ENCODE measurements around the gene B4GALNT4. TPM values are rescaled to one million over a fixed set of nuclear protein-coding genes. Genes with fewer than 3 reads are reported as not detected.

Gene B4GALNT4
- total and polyA plus RNA-seq, 2 of the 4 experiments (the other 2 are of a cell fraction), result 5.2 to 38.6 TPM

GRCh38 chr11:371716-372590 is 2.7 kb downstream of the B4GALNT4 start:
- WGBS, 2 experiments (ENCODE audit: extremely low coverage in 2 of 2, insufficient read length in 1 of 2), result 90% methylated on average over 11 of the region's 19 CpGs; no CpG with 5 or more reads in 1 of the 2 experiments
- no peak for TF ChIP-seq POLR2A (IDR thresholded peaks at IDR 0.05; ENCODE audit: low read depth, low read length)
- no peak for TF ChIP-seq RFX5 (IDR thresholded peaks at IDR 0.05; ENCODE audit: low read depth, low read length)
- no peak for TF ChIP-seq BHLHE40 (IDR thresholded peaks at IDR 0.05; ENCODE audit: low read depth, low read length)
- TF ChIP-seq RCOR1 (IDR thresholded peaks at IDR 0.05; ENCODE audit: insufficient replicate concordance, low read length), result no peak
- no peak for TF ChIP-seq ELK1 (IDR thresholded peaks at IDR 0.05; ENCODE audit: borderline replicate concordance, low read depth, low read length)
- TF ChIP-seq NFE2L2 (IDR thresholded peaks at IDR 0.05; ENCODE audit: low read depth, low read length), result no peak
- TF ChIP-seq SMC3 (IDR thresholded peaks at IDR 0.05; ENCODE audit: low read depth, low read length), result no peak
- no peak for TF ChIP-seq FOS (IDR thresholded peaks at IDR 0.05; ENCODE audit: low read depth, low read length)
- no peak for TF ChIP-seq MAFK (IDR thresholded peaks at IDR 0.05; ENCODE audit: low read depth, low read length)
- TF ChIP-seq CHD1 (IDR thresholded peaks at IDR 0.05; ENCODE audit: low read depth, low read length), result no peak
- TF ChIP-seq USF2 (IDR thresholded peaks at IDR 0.05; ENCODE audit: low read depth, low read length), result no peak
- TF ChIP-seq RAD21 (IDR thresholded peaks at IDR 0.05; ENCODE audit: low read length), result no peak
- TF ChIP-seq CTCF (conservative IDR thresholded peaks at IDR 0.05; ENCODE audit: low read depth, low read length), result no peak
- no peak for TF ChIP-seq CEBPB (IDR thresholded peaks at IDR 0.05; ENCODE audit: low read depth, low read length)
- TF ChIP-seq MXI1 (IDR thresholded peaks at IDR 0.05; ENCODE audit: borderline replicate concordance, low read depth, low read length), result no peak
- ATAC-seq (ENCODE audit: low read depth), result no peak
- H3K27ac ChIP-seq (ENCODE audit: insufficient read depth, low read length), result no peak overlapping the region
- no peak overlapping the region for H4K91ac ChIP-seq (ENCODE audit: insufficient read depth, low read depth, low read length)
- H2BK15ac ChIP-seq (ENCODE audit: low read depth, low read length), result no peak overlapping the region
- no peak overlapping the region for H3K9ac ChIP-seq (ENCODE audit: low read depth, low read length)
- no peak overlapping the region for H2BK5ac ChIP-seq (ENCODE audit: low read depth, low read length, poor library complexity, severe bottlenecking)
- H2AK5ac ChIP-seq (ENCODE audit: low read depth, low read length), result no peak overlapping the region
- H4K5ac ChIP-seq (ENCODE audit: low read depth, low read length), result no peak overlapping the region
- in situ Hi-C loops (cut with MboI; ENCODE audit: low sequenced_read_pairs) (no loop called here), dilution Hi-C loops (cut with HindIII; ENCODE audit: low sequenced_read_pairs, unreplicated experiment) (no loop called here), intact Hi-C loops (cut with micrococcal nuclease) (no loop called here)
- H3K4me3 ChIP-seq (ENCODE audit: insufficient read depth, low read depth, low read length), result no peak overlapping the region
- H2BK20ac ChIP-seq (ENCODE audit: low read depth, low read length), result no peak overlapping the region
- CTCF ChIA-PET, result no interaction called here
- H3K9me1 ChIP-seq (ENCODE audit: insufficient read depth, low read length), result no peaks in the 10 kb centered on the region
- no peak overlapping the region for H3K4ac ChIP-seq (ENCODE audit: low read depth, low read length)
- H3K23ac ChIP-seq (ENCODE audit: low read depth, low read length), result no peak overlapping the region
- H2BK120ac ChIP-seq (ENCODE audit: low read depth, low read length), result no peak overlapping the region
- 0 out of 4 replicates have a peak, but pooled peaks cover 0 to 2% of the 10 kb centered on the region in 2 experiments for H3K79me1 ChIP-seq (ENCODE audit: low read depth in 1 of 2, low read length in 2 of 2)
- no peak overlapping the region for H3K14ac ChIP-seq (replicated peaks; ENCODE audit: low read depth, low read length)
- no peak overlapping the region for H2AFZ ChIP-seq (replicated peaks; ENCODE audit: low read length, poor library complexity)
- H3K4me1 ChIP-seq (ENCODE audit: control insufficient read depth, insufficient read depth, low read length), result peaks cover 7% of the 10 kb centered on the region
- DNase-seq, result no peak
- no TSS peak for BruUV-seq (replicated peaks)
- H3K9me3 ChIP-seq (ENCODE audit: control insufficient read depth, insufficient read depth, low read length), result no peaks in the 10 kb centered on the region
- POLR2A ChIA-PET (ENCODE audit: unreplicated experiment), result no interaction called here
- no peak overlapping the region for H3K56ac ChIP-seq (ENCODE audit: extremely low read depth, insufficient read depth, low read length)
- no peak overlapping the region for H2AK9ac ChIP-seq (replicated peaks; ENCODE audit: low read depth, low read length, poor library complexity)
- H3K18ac ChIP-seq (ENCODE audit: low read depth, low read length), result no peak overlapping the region
- peaks cover 29% of the 10 kb centered on the region for H3K36me3 ChIP-seq (ENCODE audit: control insufficient read depth, insufficient read depth, low read length)
- peaks cover 13% of the 10 kb centered on the region; the same call in 1 of the 2 replicates for H4K20me1 ChIP-seq (ENCODE audit: insufficient read depth, low read length)
- H3K27me3 ChIP-seq (ENCODE audit: control insufficient read depth, insufficient read depth, low read length), result peaks cover 3% of the 10 kb centered on the region; the same call in 1 of the 2 replicates
- H3K4me2 ChIP-seq (ENCODE audit: low read depth, low read length), result no peak overlapping the region
- H4K8ac ChIP-seq (ENCODE audit: low read depth in 2 of 2, low read length in 2 of 2), result no peak overlapping the region
